Activated naive CD8-positive, alpha-beta T cell treated with anti-CD3 and anti-CD28 coated beads, Interleukin-2, amount 50 U/mL, for 24 hours (primary cell): ENCODE data around the gene CDH4.
A peak's percentile ranks its signal among the peaks of the same experiment; 100 is the strongest.

Source experiments
- ATAC-seq: fragments of 150-1000 bp; cut with Tn5 transposase; one replicate; pipeline ENCODE4 v1.10.0; 2021
- DNase-seq: peaks from one replicate; pipeline ENCODE4 v3.0.0; 2021
- H3K27ac Mint-ChIP-seq: one replicate; pipeline ENCODE4 v1.8.0; 2021; ENCODE audit warnings: mild to moderate bottlenecking, mixed read lengths
- H3K27me3 Mint-ChIP-seq: one replicate; pipeline ENCODE4 v1.8.0; 2021; ENCODE audit warnings: mixed read lengths
- H3K36me3 Mint-ChIP-seq: one replicate; pipeline ENCODE4 v1.8.0; 2021; ENCODE audit warnings: low read depth, mixed read lengths
- H3K4me1 Mint-ChIP-seq: one replicate; pipeline ENCODE4 v1.8.0; 2021; ENCODE audit warnings: mixed read lengths
- H3K4me3 Mint-ChIP-seq: one replicate; pipeline ENCODE4 v1.8.0; 2021; ENCODE audit warnings: mild to moderate bottlenecking, moderate library complexity, mixed read lengths
- H3K9me3 Mint-ChIP-seq: one replicate; pipeline ENCODE4 v1.8.0; 2021; ENCODE audit warnings: mixed read lengths

CDH4 gene

GRCh38 chr20:61795669-61796630 is 543.9 kb downstream of the CDH4 start:
- no peaks in the 10 kb centered on the region for H3K36me3 Mint-ChIP-seq
- H3K4me1 Mint-ChIP-seq = no peaks in the 10 kb centered on the region
- H3K4me3 Mint-ChIP-seq = no peak overlapping the region
- peaks cover 4% of the 10 kb centered on the region for H3K9me3 Mint-ChIP-seq
- DNase-seq (no peak), ATAC-seq (no peak)
- H3K27me3 Mint-ChIP-seq = no peaks in the 10 kb centered on the region
- no peak overlapping the region for H3K27ac Mint-ChIP-seq

DNA sequence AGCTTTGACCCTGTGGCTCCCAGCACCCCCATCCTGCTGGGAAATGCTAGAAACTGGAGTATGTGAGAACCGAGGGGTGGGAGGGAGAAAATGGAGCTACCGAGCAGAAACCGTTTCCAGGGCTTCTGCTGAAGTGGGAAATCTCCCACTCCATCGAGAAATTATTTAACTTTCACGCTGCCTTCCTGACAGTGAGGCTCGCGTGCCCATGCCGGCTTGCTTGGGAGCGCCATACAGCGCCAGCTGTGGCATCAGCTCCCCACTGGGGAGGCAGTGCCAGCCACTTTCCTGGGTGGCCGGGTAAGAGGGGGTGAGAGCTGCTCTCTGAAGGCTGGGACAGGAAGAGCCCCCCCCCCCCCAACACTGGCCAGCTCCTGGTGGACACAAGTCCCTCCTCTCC is 544.7 kb downstream of the CDH4 start:
- H3K27ac Mint-ChIP-seq = no peak overlapping the region
- H3K4me1 Mint-ChIP-seq = no peaks in the 10 kb centered on the region
- ATAC-seq (no peak), DNase-seq (no peak)
- H3K4me3 Mint-ChIP-seq = no peak overlapping the region
- no peaks in the 10 kb centered on the region for H3K36me3 Mint-ChIP-seq
- H3K27me3 Mint-ChIP-seq = no peaks in the 10 kb centered on the region
- peaks cover 4% of the 10 kb centered on the region for H3K9me3 Mint-ChIP-seq

GRCh38 chr20:61797200-61797599 is 545.1 kb downstream of the CDH4 start:
- no peak overlapping the region for H3K4me3 Mint-ChIP-seq
- H3K36me3 Mint-ChIP-seq = no peaks in the 10 kb centered on the region
- no peaks in the 10 kb centered on the region for H3K27me3 Mint-ChIP-seq
- ATAC-seq (no peak), DNase-seq (no peak)
- H3K27ac Mint-ChIP-seq = no peak overlapping the region
- H3K4me1 Mint-ChIP-seq = no peaks in the 10 kb centered on the region
- peaks cover 4% of the 10 kb centered on the region for H3K9me3 Mint-ChIP-seq

DNA sequence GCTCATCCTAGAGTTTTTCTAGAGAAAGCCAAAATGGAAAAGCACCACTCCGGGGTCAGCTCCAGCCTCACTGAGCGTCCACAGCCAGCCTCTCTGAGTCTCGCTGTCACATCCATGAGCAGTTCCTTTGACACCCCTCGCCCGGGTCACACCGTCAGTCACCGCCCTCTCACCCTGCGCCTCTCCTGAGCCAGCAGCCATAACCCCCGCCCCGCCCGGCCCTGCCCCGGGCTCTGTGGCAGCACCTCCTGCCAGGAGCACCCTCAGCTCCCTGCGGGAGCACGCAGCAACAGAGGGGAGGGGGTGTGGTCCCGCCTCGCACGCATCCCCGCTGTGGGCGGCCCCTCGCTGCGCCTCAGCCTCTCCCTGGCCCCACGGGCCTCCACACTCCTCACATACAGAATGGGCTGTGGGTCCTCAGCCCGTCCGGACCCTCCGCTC is 545.9 kb downstream of the CDH4 start:
- no peaks in the 10 kb centered on the region for H3K4me1 Mint-ChIP-seq
- no peak overlapping the region for H3K4me3 Mint-ChIP-seq
- H3K27ac Mint-ChIP-seq = no peak overlapping the region
- no peaks in the 10 kb centered on the region for H3K27me3 Mint-ChIP-seq
- H3K36me3 Mint-ChIP-seq = no peaks in the 10 kb centered on the region
- DNase-seq (no peak), ATAC-seq (no peak)
- peaks cover 4% of the 10 kb centered on the region for H3K9me3 Mint-ChIP-seq

- peaks cover 4% of the 10 kb centered on the region for H3K9me3 Mint-ChIP-seq
- no peaks in the 10 kb centered on the region for H3K36me3 Mint-ChIP-seq
- no peak overlapping the region for H3K27ac Mint-ChIP-seq
- ATAC-seq (no peak), DNase-seq (no peak)
- H3K4me3 Mint-ChIP-seq = no peak overlapping the region
- H3K27me3 Mint-ChIP-seq = no peaks in the 10 kb centered on the region
- H3K4me1 Mint-ChIP-seq = no peaks in the 10 kb centered on the region
These were observed 546.6 kb downstream of the CDH4 start for GRCh38 chr20:61798632-61799031.

- H3K9me3 Mint-ChIP-seq = peaks cover 4% of the 10 kb centered on the region
- H3K27me3 Mint-ChIP-seq = peaks cover 1% of the 10 kb centered on the region
- no peak overlapping the region for H3K4me3 Mint-ChIP-seq
- no peaks in the 10 kb centered on the region for H3K4me1 Mint-ChIP-seq
- no peak overlapping the region for H3K27ac Mint-ChIP-seq
- ATAC-seq = no peak
- H3K36me3 Mint-ChIP-seq = no peaks in the 10 kb centered on the region
- DNase-seq = no peak
These were observed 547.4 kb downstream of the CDH4 start for GRCh38 chr20:61799394-61799923.

- Mint-ChIP-seq H3K36me3 (no peaks in the 10 kb centered on the region), H3K4me1 (no peaks in the 10 kb centered on the region), H3K4me3 (no peak overlapping the region), H3K27ac (no peak overlapping the region), H3K27me3 (peaks cover 4% of the 10 kb centered on the region), H3K9me3 (peaks cover 1% of the 10 kb centered on the region)
- ATAC-seq (no peak), DNase-seq (no peak)
These were observed 547.9 kb downstream of the CDH4 start for GRCh38 chr20:61799928-61800327.

- no peak overlapping the region for H3K27ac Mint-ChIP-seq
- H3K9me3 Mint-ChIP-seq = no peaks in the 10 kb centered on the region
- peaks cover 4% of the 10 kb centered on the region for H3K27me3 Mint-ChIP-seq
- H3K4me1 Mint-ChIP-seq = no peaks in the 10 kb centered on the region
- no peak overlapping the region for H3K4me3 Mint-ChIP-seq
- H3K36me3 Mint-ChIP-seq = no peaks in the 10 kb centered on the region
- DNase-seq = no peak
- ATAC-seq = no peak
These were observed 548.5 kb downstream of the CDH4 start for GRCh38 chr20:61800359-61801064.

GRCh38 chr20:61801065-61801360 is 549.0 kb downstream of the CDH4 start:
- Mint-ChIP-seq H3K27ac (no peak overlapping the region), H3K36me3 (no peaks in the 10 kb centered on the region), H3K27me3 (peaks cover 4% of the 10 kb centered on the region), H3K9me3 (no peaks in the 10 kb centered on the region), H3K4me3 (no peak overlapping the region), H3K4me1 (no peaks in the 10 kb centered on the region)
- DNase-seq = no peak
- no peak for ATAC-seq

- ATAC-seq (no peak), DNase-seq (no peak)
- Mint-ChIP-seq H3K4me3 (no peak overlapping the region), H3K36me3 (no peaks in the 10 kb centered on the region), H3K27ac (no peak overlapping the region), H3K9me3 (no peaks in the 10 kb centered on the region), H3K4me1 (no peaks in the 10 kb centered on the region), H3K27me3 (peaks cover 4% of the 10 kb centered on the region)
These were observed 549.4 kb downstream of the CDH4 start for GRCh38 chr20:61801428-61801827.

DNA sequence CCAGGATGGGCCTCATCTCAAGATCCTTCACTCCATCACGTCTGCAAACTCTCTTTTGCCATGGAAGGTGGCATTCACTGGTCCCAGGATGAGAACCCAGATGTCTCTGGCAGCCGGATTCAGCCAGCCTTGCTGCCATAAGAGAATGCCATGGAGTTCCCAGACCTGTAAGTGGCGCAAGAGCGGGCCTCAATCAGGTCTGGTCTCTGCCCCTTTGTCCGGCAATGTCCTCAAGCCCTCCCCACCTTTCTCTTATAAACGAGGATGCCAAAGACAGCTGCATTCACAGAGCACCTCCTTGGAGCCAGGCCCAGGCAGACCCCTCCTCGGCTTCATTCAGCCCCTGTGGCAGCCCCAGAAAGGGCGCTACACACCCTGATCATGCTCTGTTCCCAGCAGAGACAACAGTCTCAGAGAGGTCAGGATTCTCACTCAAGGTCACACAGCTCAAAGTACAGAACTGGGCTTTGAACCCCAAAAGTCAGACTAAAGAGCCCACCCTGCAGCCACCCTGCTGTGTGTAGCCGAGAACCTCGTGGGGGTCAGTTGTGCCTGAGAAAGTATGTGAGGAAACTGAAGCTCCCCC is 549.9 kb downstream of the CDH4 start:
- Mint-ChIP-seq H3K27ac (no peak overlapping the region), H3K36me3 (no peaks in the 10 kb centered on the region), H3K4me1 (no peaks in the 10 kb centered on the region), H3K4me3 (no peak overlapping the region), H3K9me3 (no peaks in the 10 kb centered on the region), H3K27me3 (peaks cover 4% of the 10 kb centered on the region)
- no peak for DNase-seq
- ATAC-seq = no peak

- Mint-ChIP-seq H3K27ac (no peak overlapping the region), H3K4me3 (no peak overlapping the region), H3K9me3 (no peaks in the 10 kb centered on the region), H3K36me3 (no peaks in the 10 kb centered on the region), H3K27me3 (peaks cover 4% of the 10 kb centered on the region), H3K4me1 (no peaks in the 10 kb centered on the region)
- DNase-seq = no peak
- no peak for ATAC-seq
These were observed 550.8 kb downstream of the CDH4 start for GRCh38 chr20:61802721-61803311.

DNA sequence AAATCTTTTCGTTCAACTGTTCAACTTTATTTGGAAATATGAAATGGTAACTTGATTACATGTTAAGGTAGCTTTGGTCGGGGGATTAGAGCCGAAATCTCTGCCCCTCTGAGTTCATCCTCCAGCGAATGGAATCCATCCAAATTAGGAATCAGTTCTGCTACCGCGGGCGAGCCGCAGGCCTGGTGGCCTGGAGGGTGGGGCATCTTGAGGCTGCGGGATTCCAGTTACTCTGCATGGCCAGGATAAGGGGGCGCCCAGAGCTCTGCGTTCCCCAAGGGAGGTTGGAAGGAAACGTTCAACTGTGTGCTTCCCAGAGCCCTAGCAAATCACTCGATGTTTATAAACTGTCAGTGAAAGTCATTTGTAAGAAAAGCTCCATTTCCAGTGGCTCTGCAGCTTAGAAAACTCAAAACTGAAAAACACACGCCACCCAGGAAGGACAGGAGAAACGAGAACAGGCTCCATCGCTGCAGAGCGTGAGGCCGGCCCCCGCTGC is 551.4 kb downstream of the CDH4 start:
- Mint-ChIP-seq H3K36me3 (no peaks in the 10 kb centered on the region), H3K9me3 (no peaks in the 10 kb centered on the region), H3K4me3 (no peak overlapping the region), H3K27me3 (peaks cover 4% of the 10 kb centered on the region), H3K4me1 (no peaks in the 10 kb centered on the region), H3K27ac (no peak overlapping the region)
- ATAC-seq = no peak
- no peak for DNase-seq

- Mint-ChIP-seq H3K4me3 (no peak overlapping the region), H3K9me3 (no peaks in the 10 kb centered on the region), H3K27me3 (peaks cover 4% of the 10 kb centered on the region), H3K27ac (no peak overlapping the region), H3K36me3 (no peaks in the 10 kb centered on the region), H3K4me1 (no peaks in the 10 kb centered on the region)
- no peak for DNase-seq
- ATAC-seq = peak; percentile 30
These were observed 552.1 kb downstream of the CDH4 start for GRCh38 chr20:61803915-61804751.
